ENCODE data around the gene GPR153.

The GPR153 gene

DNA sequence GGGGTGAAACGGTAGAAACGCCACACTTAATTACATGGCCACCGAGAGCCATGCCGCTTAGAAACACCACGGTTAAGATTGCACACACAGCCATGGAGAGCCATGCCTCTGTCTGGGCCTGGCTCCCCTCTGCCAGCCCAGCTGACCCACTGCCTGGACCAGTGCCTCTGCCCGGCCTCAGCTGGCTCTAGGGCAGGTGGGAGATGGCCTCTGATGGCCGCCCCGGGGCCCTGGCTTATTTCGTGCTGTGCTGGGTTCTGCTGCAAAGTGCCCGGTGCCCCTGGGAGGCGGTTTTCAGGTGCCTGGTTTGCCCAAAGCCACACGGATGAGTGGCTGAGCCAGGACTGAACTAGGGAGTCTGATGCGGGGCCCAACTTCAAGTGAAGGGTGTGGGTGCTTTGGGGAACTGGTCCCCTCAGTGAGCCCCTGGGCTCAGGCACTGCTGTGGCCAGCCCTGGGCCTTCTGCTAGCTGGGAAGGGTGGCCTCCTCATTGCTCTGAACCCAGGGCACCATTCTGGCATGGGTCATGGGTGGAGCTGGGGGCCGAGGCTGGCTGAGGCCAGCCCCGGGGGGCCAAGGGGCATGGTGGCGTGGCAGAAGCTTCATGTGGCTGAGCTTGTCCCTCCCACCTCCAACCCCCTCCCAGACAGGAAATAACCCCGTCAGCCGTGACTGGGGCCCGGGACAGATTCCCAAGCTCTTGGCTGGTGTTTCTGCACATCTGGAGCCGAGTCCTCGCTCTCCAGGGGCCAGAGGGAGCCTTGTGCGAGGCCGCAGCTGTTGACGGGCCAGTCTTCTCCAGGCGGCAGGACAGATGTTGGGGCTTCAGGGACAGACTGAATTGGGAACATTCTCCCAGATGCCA lies 1.9 kb upstream of the GPR153 start:
- no peak overlapping the region for H3K27ac ChIP-seq (replicated peaks; ENCODE audit: low read length)
- WGBS, 2 donors (ENCODE audit: extremely low coverage in 2 of 2, insufficient read length in 2 of 2, insufficient replicate concordance in 1 of 2), result no CpG with 5 or more reads among the region's 25 CpGs

DNA sequence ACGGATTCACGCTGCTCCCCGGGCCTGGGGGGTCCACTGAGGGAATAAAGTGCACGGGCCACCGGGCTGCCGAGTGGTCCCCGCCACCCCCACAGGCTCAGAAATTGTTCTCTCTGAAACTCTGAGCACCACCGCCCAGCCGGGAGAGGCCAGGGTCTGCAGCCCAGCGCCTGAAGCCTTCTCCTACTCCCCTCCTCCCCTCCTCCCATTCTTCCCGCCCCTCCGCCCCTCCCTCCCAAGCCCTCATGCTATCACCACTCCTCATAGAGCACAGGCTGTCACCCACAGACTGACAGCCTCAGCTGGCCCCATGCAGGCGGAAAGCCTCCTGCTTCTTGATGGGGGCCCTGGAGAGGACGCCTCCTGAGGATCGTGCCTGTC lies 707 bp upstream of the GPR153 start:
- H3K4me3 ChIP-seq (ENCODE audit: low read length in 2 of 2), result peak overlapping the region; percentile 60 to 92
- no peak for DNase-seq (ENCODE audit: low spot score)
- peaks cover 11% of the 10 kb centered on the region for H3K79me1 ChIP-seq (ENCODE audit: low read depth, low read length)
- H3K4ac ChIP-seq (ENCODE audit: low read length), result no peak overlapping the region
- peak overlapping the region; percentile 93 for H3K18ac ChIP-seq (ENCODE audit: low read length)
- no peak overlapping the region for H3K14ac ChIP-seq (ENCODE audit: low read length)
- H3K9me3 ChIP-seq (replicated peaks in 1 of 2; ENCODE audit: control insufficient read depth in 2 of 2, insufficient read depth in 1 of 2, low read depth in 1 of 2, low read length in 2 of 2), result no peaks in the 10 kb centered on the region
- H2BK12ac ChIP-seq (ENCODE audit: low read length), result peak overlapping the region; percentile 49
- peak overlapping the region; percentile 92 for H2AFZ ChIP-seq (ENCODE audit: low read length)
- H4K8ac ChIP-seq (ENCODE audit: low read depth, low read length), result no peak overlapping the region
- H3K4me1 ChIP-seq (ENCODE audit: control insufficient read depth in 2 of 2, insufficient read depth in 1 of 2, low read depth in 1 of 2, low read length in 2 of 2), result peaks cover 10 to 28% of the 10 kb centered on the region in 2 donors
- H4K91ac ChIP-seq (ENCODE audit: low read depth, low read length, poor library complexity), result no peak overlapping the region
- no peak overlapping the region for H3K23ac ChIP-seq (ENCODE audit: low read depth, low read length, poor library complexity)
- H2BK120ac ChIP-seq (ENCODE audit: low read depth, low read length), result no peak overlapping the region
- H2AK5ac ChIP-seq (ENCODE audit: low read depth, low read length), result peak overlapping the region; percentile 23
- H3K27ac ChIP-seq (replicated peaks; ENCODE audit: low read length), result peak overlapping the region; percentile 39
- no peaks in the 10 kb centered on the region for H3K27me3 ChIP-seq (ENCODE audit: control insufficient read depth in 3 of 3, insufficient read depth in 3 of 3, low read depth in 1 of 3, low read length in 3 of 3)
- peak overlapping the region; percentile 5 for H2BK5ac ChIP-seq (ENCODE audit: low read length)
- peak overlapping the region; percentile 45 for H2BK15ac ChIP-seq (ENCODE audit: low read length)
- peak overlapping the region; percentile 95 for H3K4me2 ChIP-seq (ENCODE audit: insufficient read depth, low read length, poor library complexity, severe bottlenecking)
- peak overlapping the region; percentile 16 for H3K9ac ChIP-seq (ENCODE audit: low read depth, low read length, poor library complexity)
- peaks cover 4 to 6% of the 10 kb centered on the region in 2 donors for H3K36me3 ChIP-seq (replicated peaks in 1 of 2; ENCODE audit: control insufficient read depth in 2 of 2, insufficient read depth in 2 of 2, low read length in 2 of 2)
- no CpG with 5 or more reads among the region's 15 CpGs for WGBS, 2 donors (ENCODE audit: extremely low coverage in 2 of 2, insufficient read length in 2 of 2, insufficient replicate concordance in 1 of 2)

More for the DNA sequence above, 1.9 kb upstream of the GPR153 start:
- peaks cover 4 to 6% of the 10 kb centered on the region in 2 donors for H3K36me3 ChIP-seq (replicated peaks in 1 of 2; ENCODE audit: control insufficient read depth in 2 of 2, insufficient read depth in 2 of 2, low read length in 2 of 2)
- H2BK15ac ChIP-seq (ENCODE audit: low read length), result peak overlapping the region; percentile 45
- peaks cover 10 to 29% of the 10 kb centered on the region in 2 donors for H3K4me1 ChIP-seq (ENCODE audit: control insufficient read depth in 2 of 2, insufficient read depth in 1 of 2, low read depth in 1 of 2, low read length in 2 of 2)
- no peak overlapping the region for H2AFZ ChIP-seq (ENCODE audit: low read length)
- peak overlapping the region; percentile 37 for H3K23ac ChIP-seq (ENCODE audit: low read depth, low read length, poor library complexity)
- peaks cover 9% of the 10 kb centered on the region for H3K79me1 ChIP-seq (ENCODE audit: low read depth, low read length)
- H3K9ac ChIP-seq (ENCODE audit: low read depth, low read length, poor library complexity), result peak overlapping the region; percentile 7
- H3K27me3 ChIP-seq (ENCODE audit: control insufficient read depth in 3 of 3, insufficient read depth in 3 of 3, low read depth in 1 of 3, low read length in 3 of 3), result no peaks in the 10 kb centered on the region
- H2BK5ac ChIP-seq (ENCODE audit: low read length), result no peak overlapping the region
- no peak overlapping the region for H3K4me3 ChIP-seq (ENCODE audit: low read length in 2 of 2)
- H3K9me3 ChIP-seq (replicated peaks in 1 of 2; ENCODE audit: control insufficient read depth in 2 of 2, insufficient read depth in 1 of 2, low read depth in 1 of 2, low read length in 2 of 2), result no peaks in the 10 kb centered on the region
- H2BK120ac ChIP-seq (ENCODE audit: low read depth, low read length), result no peak overlapping the region
- H4K8ac ChIP-seq (ENCODE audit: low read depth, low read length), result no peak overlapping the region
- H2AK5ac ChIP-seq (ENCODE audit: low read depth, low read length), result peak overlapping the region; percentile 19
- DNase-seq (ENCODE audit: low spot score), result no peak
- H3K18ac ChIP-seq (ENCODE audit: low read length), result peak overlapping the region; percentile 7
- H4K91ac ChIP-seq (ENCODE audit: low read depth, low read length, poor library complexity), result no peak overlapping the region
- H2BK12ac ChIP-seq (ENCODE audit: low read length), result no peak overlapping the region
- no peak overlapping the region for H3K4ac ChIP-seq (ENCODE audit: low read length)
- no peak overlapping the region for H3K14ac ChIP-seq (ENCODE audit: low read length)
- H3K4me2 ChIP-seq (ENCODE audit: insufficient read depth, low read length, poor library complexity, severe bottlenecking), result no peak overlapping the region

DNA sequence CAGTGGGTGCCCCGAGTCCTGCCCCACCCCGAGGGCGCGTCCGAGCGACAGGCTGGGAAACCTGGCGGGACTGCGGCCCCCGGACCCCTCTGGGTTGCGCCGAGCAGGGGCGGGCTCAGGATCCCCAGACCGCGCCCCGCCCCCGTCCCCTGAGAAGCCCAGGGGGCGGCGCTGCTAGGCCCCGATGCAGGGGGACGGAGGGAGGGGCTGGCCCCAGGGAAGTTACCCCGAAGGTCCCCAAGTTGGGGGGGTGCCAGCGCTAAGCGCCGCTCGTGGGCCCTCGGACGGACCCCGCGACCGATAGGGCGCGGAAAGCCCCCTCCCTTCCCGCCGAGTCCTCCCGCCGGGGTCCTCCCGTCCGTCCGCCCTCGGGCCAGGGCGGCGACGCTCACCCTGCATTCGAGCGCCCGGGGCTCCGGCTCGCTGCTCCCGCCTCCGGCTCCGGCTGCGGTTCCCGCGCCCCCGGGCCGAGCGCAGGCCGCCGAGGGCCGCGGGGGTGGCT lies 414 bp downstream of the GPR153 start:
- Histone ChIP-seq H2AK5ac (ENCODE audit: low read depth, low read length) (no peak overlapping the region), H3K9ac (ENCODE audit: low read depth, low read length, poor library complexity) (peak overlapping the region; percentile 86), H4K8ac (ENCODE audit: low read depth, low read length) (no peak overlapping the region), H3K14ac (ENCODE audit: low read length) (no peak overlapping the region), H2AFZ (ENCODE audit: low read length) (peak overlapping the region; percentile 86), H3K18ac (ENCODE audit: low read length) (peak overlapping the region; percentile 91), H2BK12ac (ENCODE audit: low read length) (no peak overlapping the region), H3K4me1 (ENCODE audit: control insufficient read depth in 2 of 2, insufficient read depth in 1 of 2, low read depth in 1 of 2, low read length in 2 of 2) (peaks cover 10 to 28% of the 10 kb centered on the region in 2 donors), H4K91ac (ENCODE audit: low read depth, low read length, poor library complexity) (no peak overlapping the region), H3K4me3 (ENCODE audit: low read length in 2 of 2) (peak overlapping the region; percentile 60 to 92), H3K27ac (replicated peaks; ENCODE audit: low read length) (peak overlapping the region; percentile 27), H2BK15ac (ENCODE audit: low read length) (peak overlapping the region; percentile 49), H2BK120ac (ENCODE audit: low read depth, low read length) (no peak overlapping the region), H3K36me3 (replicated peaks in 1 of 2; ENCODE audit: control insufficient read depth in 2 of 2, insufficient read depth in 2 of 2, low read length in 2 of 2) (peaks cover 4 to 6% of the 10 kb centered on the region in 2 donors), H3K4ac (ENCODE audit: low read length) (no peak overlapping the region), H3K23ac (ENCODE audit: low read depth, low read length, poor library complexity) (no peak overlapping the region), H3K27me3 (ENCODE audit: control insufficient read depth in 3 of 3, insufficient read depth in 3 of 3, low read depth in 1 of 3, low read length in 3 of 3) (no peaks in the 10 kb centered on the region), H3K9me3 (replicated peaks in 1 of 2; ENCODE audit: control insufficient read depth in 2 of 2, insufficient read depth in 1 of 2, low read depth in 1 of 2, low read length in 2 of 2) (no peaks in the 10 kb centered on the region), H3K4me2 (ENCODE audit: insufficient read depth, low read length, poor library complexity, severe bottlenecking) (peak overlapping the region; percentile 83), H3K79me1 (ENCODE audit: low read depth, low read length) (peaks cover 11% of the 10 kb centered on the region), H2BK5ac (ENCODE audit: low read length) (no peak overlapping the region)
- WGBS, 2 donors (ENCODE audit: extremely low coverage in 2 of 2, insufficient read length in 2 of 2, insufficient replicate concordance in 1 of 2), result no CpG with 5 or more reads among the region's 61 CpGs
- no peak for DNase-seq (ENCODE audit: low spot score)
